GM12864 (cell line): ENCODE data around the gene ATP6V1C2.

ENCODE experiments used
- DNase-seq: peaks from one replicate; pipeline ENCODE4 v3.0.0-alpha.2; 2011; ENCODE audit warnings: low read depth
- H3K4me3 ChIP-seq: 2 replicates; pipeline ENCODE4 v1.5.1; 2011; ENCODE audit warnings: mild to moderate bottlenecking, low read depth, low read length, control low read depth
- CTCF ChIP-seq: IDR thresholded peaks from 2 replicates; pipeline ENCODE4 v1.5.1; 2011; ENCODE audit warnings: low read depth, mild to moderate bottlenecking, moderate library complexity, low read length, control low read depth, inconsistent platforms; ENCODE audit errors: missing control alignments

The ATP6V1C2 gene

DNA sequence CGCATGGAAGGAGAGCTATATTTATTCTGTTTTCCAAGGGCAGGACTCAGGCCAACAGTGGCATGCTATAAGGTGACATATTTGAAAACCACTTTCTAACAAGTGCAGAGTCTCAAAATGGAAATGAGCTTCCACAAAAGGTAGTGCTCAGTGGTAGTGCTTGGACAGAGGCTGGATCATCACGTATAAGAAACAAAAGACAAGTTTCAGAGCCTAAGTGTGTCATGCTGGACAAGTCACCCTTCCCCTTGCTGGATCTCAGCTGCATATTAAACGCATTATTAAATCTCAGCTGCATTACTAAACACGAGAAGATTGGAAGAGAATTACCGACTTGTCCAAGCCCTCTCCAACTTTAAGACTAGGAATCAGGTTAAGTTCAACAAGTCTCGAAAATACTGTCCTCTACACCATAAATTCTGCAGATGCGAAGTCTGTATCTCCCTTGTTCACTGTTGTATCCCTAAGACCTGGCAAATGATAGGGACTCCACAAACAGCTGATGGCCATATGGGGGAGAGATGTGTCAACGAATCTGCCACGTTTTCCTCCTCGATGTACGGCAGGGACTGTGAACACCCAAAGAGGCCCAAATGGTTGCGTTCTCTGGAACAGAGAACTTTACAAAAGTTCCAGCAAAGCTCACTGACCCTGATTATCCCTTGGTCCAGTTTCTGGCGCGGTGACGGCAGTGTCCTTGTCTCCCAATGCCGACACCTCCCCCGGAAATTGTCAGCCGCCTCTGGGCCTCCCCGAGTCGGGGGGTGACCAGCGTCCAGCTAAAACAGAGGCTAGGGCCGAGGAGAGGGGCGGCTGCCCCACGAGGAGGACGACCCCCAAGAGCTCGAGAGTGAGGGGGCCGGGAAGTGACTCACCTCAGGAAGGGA is 32.3 kb upstream of the ATP6V1C2 start:
- peak overlapping the region; percentile 67 for H3K4me3 ChIP-seq
- no peak for DNase-seq
- no peak for TF ChIP-seq CTCF

GRCh38 chr2:10691521-10691920 is 29.9 kb upstream of the ATP6V1C2 start:
- H3K4me3 ChIP-seq: no peak overlapping the region
- TF ChIP-seq CTCF: no peak
- no peak for DNase-seq

DNA sequence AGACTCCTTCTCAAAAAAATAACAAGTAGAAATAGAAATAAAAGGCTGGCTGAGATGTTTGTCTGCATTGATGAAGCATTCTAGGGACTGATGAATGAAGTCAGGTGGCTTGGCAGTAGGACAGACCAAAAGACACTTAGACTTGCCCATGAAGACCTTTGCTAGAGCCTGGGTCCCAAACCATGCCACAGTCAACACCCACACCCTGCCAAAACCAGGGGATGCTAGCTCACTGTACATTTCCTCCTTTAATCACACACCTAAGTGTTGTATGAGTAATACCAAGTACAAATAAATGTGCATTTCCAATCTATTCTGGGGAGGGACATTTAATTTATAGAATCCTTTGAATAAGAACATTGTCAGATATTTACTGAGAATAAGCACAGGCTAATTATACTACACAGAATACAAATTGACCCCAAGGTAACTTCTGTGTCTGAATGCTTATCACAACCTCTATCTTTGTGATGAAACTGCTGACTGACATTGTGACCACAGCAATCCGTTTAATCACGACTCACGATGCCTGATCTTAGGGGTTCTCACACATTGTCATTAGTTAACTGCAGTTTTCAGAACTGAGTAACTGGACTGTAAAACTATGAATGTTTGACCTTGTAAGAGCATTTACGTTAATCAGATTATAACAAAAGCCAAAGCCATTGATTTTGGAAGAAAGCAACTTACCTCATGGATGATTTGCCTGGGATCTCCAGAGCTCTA is 21.2 kb upstream of the ATP6V1C2 start:
- TF ChIP-seq CTCF: no peak
- no peak overlapping the region for H3K4me3 ChIP-seq
- DNase-seq: no peak

- no peak for TF ChIP-seq CTCF
- no peak overlapping the region for H3K4me3 ChIP-seq
- no peak for DNase-seq
Measured at GRCh38 chr2:10704034-10704594, 17.3 kb upstream of the ATP6V1C2 start.

DNA sequence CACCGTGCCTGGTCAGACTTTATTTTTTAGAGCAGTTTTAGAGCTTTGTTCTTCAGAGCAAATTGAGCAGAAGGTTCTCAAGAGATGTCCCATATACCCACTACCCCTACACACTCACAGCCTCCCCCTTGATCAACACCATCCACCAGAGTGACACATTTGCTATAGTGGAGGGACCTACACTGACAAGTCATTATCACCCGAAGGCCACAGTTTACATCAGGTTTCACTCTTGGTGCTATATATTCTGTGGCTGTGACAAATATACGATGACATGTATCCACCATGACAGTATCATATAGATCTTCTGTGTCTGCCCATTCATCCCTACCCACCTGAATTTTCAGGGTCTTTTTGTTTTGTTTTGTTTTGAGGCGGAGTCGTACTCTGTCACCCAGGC is 15.4 kb upstream of the ATP6V1C2 start:
- H3K4me3 ChIP-seq: no peak overlapping the region
- no peak for DNase-seq
- no peak for TF ChIP-seq CTCF

- H3K4me3 ChIP-seq: no peak overlapping the region
- no peak for DNase-seq
- no peak for TF ChIP-seq CTCF
Measured at GRCh38 chr2:10707831-10708230, 13.6 kb upstream of the ATP6V1C2 start.
